ENCODE data around the gene PIP5K1B. TPM values are rescaled to one million over a fixed set of nuclear protein-coding genes. Genes with fewer than 3 reads are reported as not detected.

PIP5K1B gene
- total and polyA plus RNA-seq, 2 experiments from 2014 or later: 3.2 to 5.0 TPM

DNA sequence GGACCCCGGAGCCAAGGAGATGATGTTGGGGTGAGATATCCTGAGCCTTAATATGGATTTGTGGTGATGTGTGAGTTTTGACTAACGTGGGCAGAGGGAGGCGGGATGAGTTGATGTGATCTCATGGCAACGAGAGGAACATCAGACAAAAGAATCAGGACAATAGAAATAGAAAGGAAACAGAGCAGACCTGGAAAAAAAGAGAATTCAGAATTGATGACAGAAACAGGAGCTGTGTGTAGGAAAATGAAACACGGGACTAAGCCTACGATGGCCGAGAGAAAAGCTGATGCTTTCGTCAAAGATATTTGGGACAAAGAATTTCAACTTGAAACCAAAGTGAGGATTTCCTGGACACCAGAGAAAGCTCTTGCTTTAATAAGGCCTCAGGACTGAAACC lies 298.0 kb downstream of the PIP5K1B start:
- no peaks in the 10 kb centered on the region for H3K9me3 ChIP-seq (ENCODE audit: low read depth)
- no peaks in the 10 kb centered on the region for H3K27me3 ChIP-seq
- H3K4me3 ChIP-seq: no peak overlapping the region
- no peaks in the 10 kb centered on the region for H3K36me3 ChIP-seq
- H3K4me1 ChIP-seq (ENCODE audit: low read depth): peaks cover 10% of the 10 kb centered on the region
- H3K27ac ChIP-seq: no peak overlapping the region
- TF ChIP-seq, protein P1, sequence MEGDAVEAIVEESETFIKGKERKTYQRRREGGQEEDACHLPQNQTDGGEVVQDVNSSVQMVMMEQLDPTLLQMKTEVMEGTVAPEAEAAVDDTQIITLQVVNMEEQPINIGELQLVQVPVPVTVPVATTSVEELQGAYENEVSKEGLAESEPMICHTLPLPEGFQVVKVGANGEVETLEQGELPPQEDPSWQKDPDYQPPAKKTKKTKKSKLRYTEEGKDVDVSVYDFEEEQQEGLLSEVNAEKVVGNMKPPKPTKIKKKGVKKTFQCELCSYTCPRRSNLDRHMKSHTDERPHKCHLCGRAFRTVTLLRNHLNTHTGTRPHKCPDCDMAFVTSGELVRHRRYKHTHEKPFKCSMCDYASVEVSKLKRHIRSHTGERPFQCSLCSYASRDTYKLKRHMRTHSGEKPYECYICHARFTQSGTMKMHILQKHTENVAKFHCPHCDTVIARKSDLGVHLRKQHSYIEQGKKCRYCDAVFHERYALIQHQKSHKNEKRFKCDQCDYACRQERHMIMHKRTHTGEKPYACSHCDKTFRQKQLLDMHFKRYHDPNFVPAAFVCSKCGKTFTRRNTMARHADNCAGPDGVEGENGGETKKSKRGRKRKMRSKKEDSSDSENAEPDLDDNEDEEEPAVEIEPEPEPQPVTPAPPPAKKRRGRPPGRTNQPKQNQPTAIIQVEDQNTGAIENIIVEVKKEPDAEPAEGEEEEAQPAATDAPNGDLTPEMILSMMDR (IDR thresholded peaks at IDR 0.05; ENCODE audit: low read depth, low read length): no peak
- DNase-seq (ENCODE audit: low read depth in 1 of 2, low spot score in 1 of 2): no peak

DNA sequence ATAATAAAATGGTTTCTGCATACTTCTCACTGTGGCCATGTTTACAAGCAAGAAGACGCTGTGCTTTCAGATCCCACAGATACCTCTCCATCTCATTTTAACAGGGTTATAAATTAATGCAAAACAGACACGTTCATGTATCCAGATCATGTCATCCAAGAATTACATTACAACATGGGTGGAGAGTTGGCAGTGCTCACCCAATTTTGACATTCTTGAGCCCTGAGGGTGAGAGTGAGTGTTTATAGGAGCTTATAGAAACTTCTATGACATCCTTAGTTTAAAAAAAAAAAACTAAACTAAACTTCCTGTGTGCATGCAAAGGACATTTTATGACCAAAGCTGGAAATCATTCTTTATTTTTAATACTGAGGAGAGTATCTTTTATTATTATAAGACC lies 299.8 kb downstream of the PIP5K1B start:
- Histone ChIP-seq H3K27ac (no peak overlapping the region), H3K4me1 (ENCODE audit: low read depth) (no peaks in the 10 kb centered on the region), H3K9me3 (ENCODE audit: low read depth) (no peaks in the 10 kb centered on the region), H3K36me3 (no peaks in the 10 kb centered on the region), H3K4me3 (no peak overlapping the region), H3K27me3 (no peaks in the 10 kb centered on the region)
- TF ChIP-seq, protein P1 (IDR thresholded peaks at IDR 0.05; ENCODE audit: low read depth, low read length): no peak
- no peak for DNase-seq (ENCODE audit: low read depth in 1 of 2, low spot score in 1 of 2)

DNA sequence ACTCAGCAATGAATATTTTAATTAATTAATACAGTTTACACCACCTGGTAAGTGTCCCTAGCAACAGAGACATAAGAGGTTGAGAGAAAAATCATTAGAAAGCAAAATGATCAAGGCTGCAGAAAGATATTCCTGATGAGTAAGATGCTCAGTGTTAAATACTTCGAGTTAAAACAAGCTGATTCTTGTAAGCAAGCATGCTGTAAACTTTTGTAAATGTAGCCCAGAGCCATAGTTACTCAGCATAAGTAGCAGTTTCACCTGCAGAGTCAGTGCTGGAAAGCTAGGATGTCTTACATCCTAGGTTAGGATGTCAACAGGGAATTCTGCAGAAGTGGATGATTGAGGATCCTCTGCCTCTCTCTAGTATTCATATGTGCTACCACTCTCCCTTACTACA lies 304.7 kb downstream of the PIP5K1B start:
- TF ChIP-seq, protein P1 (IDR thresholded peaks at IDR 0.05; ENCODE audit: low read depth, low read length): no peak
- H3K27ac ChIP-seq: no peak overlapping the region
- no peaks in the 10 kb centered on the region for H3K4me1 ChIP-seq (ENCODE audit: low read depth)
- no peaks in the 10 kb centered on the region for H3K9me3 ChIP-seq (ENCODE audit: low read depth)
- H3K4me3 ChIP-seq: no peak overlapping the region
- H3K27me3 ChIP-seq: no peaks in the 10 kb centered on the region
- DNase-seq (ENCODE audit: low read depth in 1 of 2, low spot score in 1 of 2): no peak
- no peaks in the 10 kb centered on the region for H3K36me3 ChIP-seq

DNA sequence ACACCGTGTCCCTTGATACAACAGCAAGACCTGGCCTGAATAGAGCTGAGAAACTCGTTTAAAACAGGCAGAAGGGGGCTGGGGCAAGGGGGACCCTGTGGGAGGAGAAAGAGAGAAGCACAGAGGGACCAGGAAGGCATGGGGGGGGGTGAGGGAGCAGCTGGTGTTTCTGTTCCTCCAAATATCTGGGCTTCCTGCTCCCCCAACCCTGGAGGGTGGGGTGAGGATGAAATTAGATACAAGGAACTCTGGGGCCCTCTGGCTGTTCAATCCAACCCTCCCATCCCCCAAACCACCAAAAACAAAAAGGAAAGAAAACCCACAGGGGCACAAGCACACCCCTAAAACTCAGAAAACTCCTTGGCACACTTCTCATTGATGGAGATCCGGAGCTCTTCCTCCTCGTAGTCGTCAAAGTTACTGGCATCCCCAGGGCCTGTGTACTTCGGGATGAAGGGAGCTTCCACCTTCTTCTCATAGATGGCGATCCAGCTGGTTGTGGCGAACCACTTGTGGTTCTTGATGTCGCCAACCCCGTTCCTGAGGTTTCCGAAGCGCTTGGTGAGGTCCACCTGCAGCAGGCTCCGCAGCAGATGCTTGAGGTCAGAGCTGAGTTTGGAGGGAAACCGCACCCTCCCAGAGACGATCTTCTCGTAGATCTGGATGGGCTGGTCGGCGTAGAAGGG lies 307.8 kb downstream of the PIP5K1B start:
- Histone ChIP-seq H3K4me1 (ENCODE audit: low read depth) (no peaks in the 10 kb centered on the region), H3K9me3 (ENCODE audit: low read depth) (no peaks in the 10 kb centered on the region), H3K27me3 (no peaks in the 10 kb centered on the region), H3K36me3 (no peaks in the 10 kb centered on the region), H3K27ac (no peak overlapping the region), H3K4me3 (no peak overlapping the region)
- TF ChIP-seq, protein P1 (IDR thresholded peaks at IDR 0.05; ENCODE audit: low read depth, low read length): no peak
- DNase-seq (ENCODE audit: low read depth in 1 of 2, low spot score in 1 of 2): no peak

DNA sequence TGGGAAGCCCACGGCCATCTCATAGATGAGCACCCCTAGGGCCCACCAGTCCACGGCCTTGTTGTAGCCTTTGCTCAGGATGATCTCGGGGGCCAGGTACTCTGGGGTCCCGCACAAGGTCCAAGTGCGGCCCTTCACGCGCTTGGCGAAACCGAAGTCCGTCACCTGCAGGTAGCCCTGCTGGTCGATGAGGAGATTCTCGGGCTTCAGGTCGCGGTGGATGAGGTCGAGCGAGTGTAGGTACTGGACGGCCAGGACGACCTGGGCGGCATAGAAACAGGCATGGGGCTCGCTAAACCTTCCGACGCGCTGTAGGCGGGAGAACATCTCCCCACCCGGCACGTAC lies 308.3 kb downstream of the PIP5K1B start:
- TF ChIP-seq, protein P1 (IDR thresholded peaks at IDR 0.05; ENCODE audit: low read depth, low read length): no peak
- no peaks in the 10 kb centered on the region for H3K9me3 ChIP-seq (ENCODE audit: low read depth)
- no peaks in the 10 kb centered on the region for H3K4me1 ChIP-seq (ENCODE audit: low read depth)
- no peak for DNase-seq (ENCODE audit: low read depth in 1 of 2, low spot score in 1 of 2)
- H3K36me3 ChIP-seq: no peaks in the 10 kb centered on the region
- H3K27ac ChIP-seq: no peak overlapping the region
- no peak overlapping the region for H3K4me3 ChIP-seq
- H3K27me3 ChIP-seq: no peaks in the 10 kb centered on the region

All from cardiac muscle cell (in vitro differentiated cells and primary cell).